Hepatocyte (in vitro differentiated cells): ENCODE data around the gene INTS4.
"Not testable (repeated sequence)": the region's sequence is repeated elsewhere in the genome, so short reads cannot be mapped to it uniquely, and the experiment has no call there.

Source experiments
- EZH2 ChIP-seq: fragments of 200-600 bp; sonication (generic); IDR thresholded peaks from 2 replicates; pipeline ENCODE4 v1.6.1; 2016; ENCODE audit warnings: antibody characterized with exemption, mild to moderate bottlenecking, borderline replicate concordance
- EZH2phosphoT487 ChIP-seq: fragments of 200-600 bp; sonication (generic); IDR thresholded peaks from one replicate; pipeline ENCODE4 v1.6.1; 2018; ENCODE audit warnings: antibody characterized with exemption, mild to moderate bottlenecking, low read depth, moderate library complexity; ENCODE audit not compliant: unreplicated experiment, severe bottlenecking
- TF ChIP-seq, protein P1 (sequence below): fragments of 200-600 bp; sonication (generic); IDR thresholded peaks from 2 replicates; pipeline ENCODE4 v1.5.1; 2016; ENCODE audit warnings: antibody characterized with exemption, mild to moderate bottlenecking; ENCODE audit not compliant: poor library complexity

DNA sequence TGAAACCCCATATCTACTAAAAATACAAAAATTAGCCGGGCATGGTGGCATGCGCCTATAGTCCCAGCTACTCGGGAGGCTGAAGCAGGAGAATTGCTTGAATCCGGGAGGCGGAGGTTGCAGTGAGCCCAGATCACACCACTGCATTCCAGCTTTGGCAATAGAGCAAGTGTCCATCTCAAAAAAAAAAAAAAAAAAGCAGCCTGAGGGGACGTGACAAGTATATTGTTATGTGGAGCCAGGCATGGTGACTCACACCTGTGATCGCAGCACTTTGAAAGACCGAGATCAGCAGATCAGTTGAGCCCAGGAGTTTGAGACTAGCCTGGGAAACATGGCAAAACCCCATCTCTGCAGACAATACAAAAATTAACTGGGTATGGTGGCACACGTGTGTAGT, 34.0 kb upstream of the INTS4 start:
- not testable (repeated sequence) for TF ChIP-seq EZH2, EZH2phosphoT487
- TF ChIP-seq, protein P1, sequence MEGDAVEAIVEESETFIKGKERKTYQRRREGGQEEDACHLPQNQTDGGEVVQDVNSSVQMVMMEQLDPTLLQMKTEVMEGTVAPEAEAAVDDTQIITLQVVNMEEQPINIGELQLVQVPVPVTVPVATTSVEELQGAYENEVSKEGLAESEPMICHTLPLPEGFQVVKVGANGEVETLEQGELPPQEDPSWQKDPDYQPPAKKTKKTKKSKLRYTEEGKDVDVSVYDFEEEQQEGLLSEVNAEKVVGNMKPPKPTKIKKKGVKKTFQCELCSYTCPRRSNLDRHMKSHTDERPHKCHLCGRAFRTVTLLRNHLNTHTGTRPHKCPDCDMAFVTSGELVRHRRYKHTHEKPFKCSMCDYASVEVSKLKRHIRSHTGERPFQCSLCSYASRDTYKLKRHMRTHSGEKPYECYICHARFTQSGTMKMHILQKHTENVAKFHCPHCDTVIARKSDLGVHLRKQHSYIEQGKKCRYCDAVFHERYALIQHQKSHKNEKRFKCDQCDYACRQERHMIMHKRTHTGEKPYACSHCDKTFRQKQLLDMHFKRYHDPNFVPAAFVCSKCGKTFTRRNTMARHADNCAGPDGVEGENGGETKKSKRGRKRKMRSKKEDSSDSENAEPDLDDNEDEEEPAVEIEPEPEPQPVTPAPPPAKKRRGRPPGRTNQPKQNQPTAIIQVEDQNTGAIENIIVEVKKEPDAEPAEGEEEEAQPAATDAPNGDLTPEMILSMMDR, result not testable (repeated sequence)
